Medulla oblongata (tissue), 1 donor: ENCODE measurements around the gene S100A7.
"Not testable (repeated sequence)": the region's sequence is repeated elsewhere in the genome, so short reads cannot be mapped to it uniquely, and the experiment has no call there.

Experiments
- DNase-seq: peaks from one replicate; pipeline ENCODE4 v3.0.0-alpha.2; 2015; ENCODE audit errors: extremely low spot score

The S100A7 gene

GRCh38 chr1:153476491-153477093, 16.1 kb upstream of the S100A7 start:
- no peak for DNase-seq

GRCh38 chr1:153475282-153475681, 14.8 kb upstream of the S100A7 start:
- no peak for DNase-seq

GRCh38 chr1:153474347-153474746, 13.9 kb upstream of the S100A7 start:
- no peak for DNase-seq

- DNase-seq = no peak
Observed at GRCh38 chr1:153470707-153471106, 10.3 kb upstream of the S100A7 start.

GRCh38 chr1:153466908-153467307, 6.5 kb upstream of the S100A7 start:
- no peak for DNase-seq

- no peak for DNase-seq
Observed at GRCh38 chr1:153465811-153466636, 5.6 kb upstream of the S100A7 start.

GRCh38 chr1:153462741-153463140, 2.3 kb upstream of the S100A7 start:
- DNase-seq = not testable (repeated sequence)

- no peak for DNase-seq
Observed at GRCh38 chr1:153459655-153460054, 796 bp downstream of the S100A7 start.

- DNase-seq = no peak
Observed at GRCh38 chr1:153456396-153456795, 4.1 kb downstream of the S100A7 start.

GRCh38 chr1:153448851-153449250, 11.6 kb downstream of the S100A7 start:
- DNase-seq = not testable (repeated sequence)

- no peak for DNase-seq
Observed at GRCh38 chr1:153447498-153448170, 12.8 kb downstream of the S100A7 start.

- no peak for DNase-seq
Observed at GRCh38 chr1:153444078-153444477, 16.4 kb downstream of the S100A7 start.

GRCh38 chr1:153443486-153443885, 17.0 kb downstream of the S100A7 start:
- DNase-seq = no peak

- no peak for DNase-seq
Observed at GRCh38 chr1:153441238-153441755, 19.2 kb downstream of the S100A7 start.

- no peak for DNase-seq
Observed at GRCh38 chr1:153439273-153439672, 21.2 kb downstream of the S100A7 start.

GRCh38 chr1:153438599-153438998, 21.9 kb downstream of the S100A7 start:
- no peak for DNase-seq

- DNase-seq = no peak
Observed at GRCh38 chr1:153437236-153437635, 23.2 kb downstream of the S100A7 start.

- no peak for DNase-seq
Observed at GRCh38 chr1:153434746-153435455, 25.6 kb downstream of the S100A7 start.

GRCh38 chr1:153432874-153433681, 27.4 kb downstream of the S100A7 start:
- no peak for DNase-seq

- no peak for DNase-seq
Observed at GRCh38 chr1:153431928-153432327, 28.5 kb downstream of the S100A7 start.

- no peak for DNase-seq
Observed at GRCh38 chr1:153431427-153431826, 29.0 kb downstream of the S100A7 start.
